GM19351 (cell line): Measurements from ENCODE around the gene IMPG1.
"Not testable (repeated sequence)": the region's sequence is repeated elsewhere in the genome, so short reads cannot be mapped to it uniquely, and the experiment has no call there.

ENCODE experiments used
- ATAC-seq: cut with Tn5 transposase; IDR thresholded peaks from one replicate; pipeline ENCODE4 v1.9.1; 2021; ENCODE audit warnings: mild to moderate bottlenecking, moderate library complexity; ENCODE audit not compliant: unreplicated experiment

The IMPG1 gene

DNA sequence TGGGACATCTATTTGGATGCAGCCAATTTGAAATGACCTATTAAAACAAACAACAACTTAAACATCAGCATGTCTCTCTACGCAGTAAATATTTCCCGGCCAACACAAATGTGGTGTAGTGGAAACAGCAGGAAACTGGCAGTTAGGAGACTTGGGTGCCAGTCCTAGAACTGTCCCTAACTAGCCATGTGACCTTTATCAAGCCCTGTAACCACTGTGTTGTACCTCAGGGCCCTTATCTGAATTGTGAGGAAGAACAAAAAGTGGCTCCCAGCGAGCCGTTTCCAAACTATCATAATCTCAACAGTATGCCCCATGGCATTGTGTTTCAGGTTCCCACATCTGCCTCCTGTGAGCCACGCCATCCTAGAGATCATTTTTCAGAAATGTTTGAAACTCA is 124.5 kb downstream of the IMPG1 start:
- no peak for ATAC-seq

DNA sequence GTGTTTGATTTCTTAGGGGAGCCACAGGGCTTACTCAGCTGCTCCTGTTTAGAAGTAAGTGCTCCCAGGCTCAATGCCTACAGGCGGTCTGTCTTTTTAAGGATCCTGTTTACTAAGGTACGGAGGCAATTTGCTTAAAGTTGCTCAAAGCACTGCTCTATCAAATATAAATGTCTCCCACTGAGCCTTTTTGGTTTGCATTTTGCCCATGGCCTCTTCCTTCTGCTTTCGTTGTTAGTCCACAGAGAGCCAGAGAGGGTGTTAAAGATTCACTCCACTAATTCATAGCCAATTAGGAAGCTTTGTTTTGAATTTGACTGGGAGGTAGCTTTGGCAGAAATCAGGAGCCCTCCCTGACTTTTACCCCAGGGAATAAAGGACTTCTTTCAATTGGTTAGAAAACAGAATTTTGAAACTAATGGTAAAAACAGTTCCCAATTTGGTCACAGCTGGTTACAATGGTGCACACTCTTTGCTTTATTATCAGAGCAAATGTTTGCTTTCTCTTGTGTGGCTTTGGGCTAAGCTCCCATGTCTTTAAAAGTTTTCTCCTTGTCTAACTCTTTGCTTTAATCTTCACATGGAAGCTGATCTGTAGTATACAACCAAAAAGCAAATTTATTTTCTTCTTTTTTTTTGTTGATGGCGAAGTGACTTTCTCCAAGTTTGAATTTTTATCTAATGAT is 126.2 kb downstream of the IMPG1 start:
- peak; percentile 57 for ATAC-seq

DNA sequence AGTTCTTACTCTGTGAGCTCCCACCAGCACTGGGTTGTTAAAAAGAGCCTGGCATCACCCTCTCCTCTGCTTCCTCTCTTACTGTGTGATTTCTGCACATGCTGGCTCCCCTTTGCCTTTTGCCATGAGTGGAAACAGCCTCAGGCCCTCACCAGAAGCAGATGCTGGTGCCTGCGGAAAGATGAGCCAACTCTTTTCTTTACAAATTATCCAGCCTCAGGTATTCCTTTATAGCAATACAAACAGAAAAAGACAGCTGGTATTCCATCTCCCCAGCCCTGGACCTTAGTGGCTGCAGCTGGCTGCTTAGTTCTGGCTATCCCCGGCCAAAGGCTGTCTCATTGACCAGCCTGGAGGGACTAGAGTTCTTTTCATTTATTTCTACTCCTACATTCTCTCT is 129.1 kb downstream of the IMPG1 start:
- no peak for ATAC-seq

DNA sequence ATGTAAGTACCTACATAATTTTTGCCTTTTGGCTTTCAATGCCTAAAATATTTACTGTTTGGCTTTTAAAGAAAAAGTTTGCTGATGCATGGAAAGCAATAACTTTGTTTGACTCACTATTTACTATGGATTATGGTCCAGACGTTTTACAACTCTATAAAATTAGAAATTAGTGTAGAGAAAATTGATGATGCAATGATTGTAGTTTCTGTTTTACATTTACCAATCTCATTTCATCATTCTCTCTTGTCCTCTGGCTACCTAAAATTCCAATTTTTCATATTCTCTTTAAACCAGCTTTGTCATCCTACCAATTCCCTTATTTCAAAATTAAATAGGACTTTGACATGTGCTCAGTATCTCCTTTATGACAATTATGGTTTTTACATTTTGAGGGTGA is 131.0 kb downstream of the IMPG1 start:
- no peak for ATAC-seq

DNA sequence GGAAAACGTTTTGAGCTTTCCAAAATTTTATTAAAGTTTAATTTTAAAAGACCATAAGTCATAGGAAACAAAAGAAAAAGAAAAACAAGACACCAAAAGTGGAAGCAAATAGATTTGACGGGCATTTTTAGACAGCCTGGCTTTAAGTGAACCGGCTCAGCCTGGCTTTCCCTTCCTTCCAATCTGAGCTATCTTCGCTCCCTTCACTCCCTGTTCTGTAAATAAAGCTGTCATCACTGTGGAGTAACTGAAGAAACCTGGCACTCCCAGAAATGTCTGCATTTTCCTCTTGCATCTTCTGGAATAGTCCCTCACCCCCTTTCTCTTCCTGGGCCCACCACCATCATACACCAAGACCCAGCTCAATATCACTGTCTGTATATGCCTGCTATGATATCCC is 131.9 kb downstream of the IMPG1 start:
- ATAC-seq: no peak

DNA sequence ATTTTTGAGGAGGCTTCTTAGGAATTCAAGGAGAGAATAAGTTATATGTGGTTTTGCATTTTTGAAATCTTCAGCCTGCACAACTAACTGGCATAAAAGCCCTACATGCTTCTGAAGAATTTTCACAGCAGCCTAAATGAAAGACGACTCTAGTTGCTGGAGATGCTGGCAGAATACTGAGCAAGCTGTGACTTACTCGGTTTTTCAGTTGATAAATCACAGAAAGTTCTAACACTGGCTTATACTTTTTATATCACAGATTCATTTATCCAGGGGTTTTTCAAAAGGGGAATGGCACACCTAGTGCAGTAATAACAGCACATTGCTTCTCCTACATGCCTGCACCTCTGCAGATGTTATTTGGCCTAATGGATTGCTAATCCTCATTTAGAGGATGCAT is 134.6 kb downstream of the IMPG1 start:
- ATAC-seq: no peak

DNA sequence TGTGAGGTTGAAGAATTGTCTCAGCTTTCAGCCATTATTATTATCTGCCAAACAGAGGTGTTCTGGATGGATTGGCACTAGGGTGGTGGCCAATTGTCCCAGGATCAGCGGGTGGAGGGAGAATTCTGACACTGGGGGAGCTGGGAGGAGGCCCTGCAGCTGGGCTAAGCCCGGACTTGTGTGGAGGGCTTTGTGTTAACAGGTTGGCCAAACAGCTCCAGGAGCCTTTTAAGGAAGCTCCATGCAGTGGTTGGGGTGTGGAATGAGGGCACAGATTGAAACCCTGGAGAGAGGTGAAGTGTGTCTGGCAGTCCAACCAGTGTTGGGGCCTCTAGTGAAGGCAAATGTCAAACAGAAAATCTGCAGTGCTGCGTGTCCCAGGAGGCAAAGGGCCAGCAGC is 135.8 kb downstream of the IMPG1 start:
- no peak for ATAC-seq

DNA sequence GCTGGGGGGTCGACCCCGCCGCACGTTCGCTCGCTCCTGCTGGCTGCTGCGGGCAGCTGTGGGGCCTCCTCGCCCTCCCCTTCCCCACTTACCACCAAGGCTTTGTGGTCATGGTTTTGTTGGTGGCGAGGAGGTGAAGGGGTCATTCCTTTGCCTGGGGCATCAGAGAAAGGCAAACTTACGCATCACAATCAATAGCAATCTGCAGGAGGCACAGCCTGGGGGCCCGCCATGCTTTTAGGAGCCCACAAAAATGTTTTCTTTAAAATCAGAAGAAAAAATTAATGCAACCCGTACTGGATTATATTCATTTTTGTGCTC is 137.0 kb downstream of the IMPG1 start:
- ATAC-seq: peak; percentile 6

DNA sequence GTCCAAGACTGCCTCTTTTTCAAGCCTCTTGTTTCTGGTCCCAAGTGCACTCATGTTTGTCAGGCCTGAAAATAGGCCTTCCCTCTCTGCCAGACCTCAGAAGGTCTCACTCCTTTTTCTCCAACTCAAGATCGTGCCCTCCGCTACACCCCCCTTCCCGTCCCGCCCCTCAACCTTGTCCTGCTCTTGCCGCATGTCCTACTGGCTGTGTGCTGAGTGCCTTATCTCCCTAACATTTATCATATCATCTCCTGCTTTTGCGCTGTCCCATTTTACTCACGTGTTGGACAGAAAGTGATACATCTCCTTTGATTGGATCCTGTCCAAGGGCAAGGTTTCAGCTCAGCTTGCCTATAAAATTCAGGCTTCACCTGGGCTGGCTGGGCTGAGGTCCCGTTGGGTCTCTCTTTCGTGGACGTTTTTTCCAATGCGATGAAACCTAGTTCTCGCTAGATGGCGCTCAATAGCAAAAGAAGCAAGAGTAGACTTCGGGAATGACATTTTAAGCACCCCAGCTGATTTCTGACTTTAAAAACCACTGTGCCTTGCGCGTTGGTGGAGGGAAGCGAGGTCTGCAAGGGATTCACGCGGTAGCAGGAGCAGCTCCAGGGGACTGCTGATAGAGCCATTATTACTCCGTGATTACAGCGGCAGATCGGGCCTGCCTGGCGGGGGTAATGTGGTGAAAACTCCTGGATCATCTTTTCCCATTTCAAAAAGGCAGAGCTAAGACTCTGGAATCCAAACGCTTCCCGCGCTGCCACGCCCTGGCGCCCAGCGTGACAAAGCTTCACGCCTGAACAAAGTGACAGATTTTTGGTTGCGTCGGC is 137.6 kb downstream of the IMPG1 start:
- ATAC-seq: peak; percentile 86

DNA sequence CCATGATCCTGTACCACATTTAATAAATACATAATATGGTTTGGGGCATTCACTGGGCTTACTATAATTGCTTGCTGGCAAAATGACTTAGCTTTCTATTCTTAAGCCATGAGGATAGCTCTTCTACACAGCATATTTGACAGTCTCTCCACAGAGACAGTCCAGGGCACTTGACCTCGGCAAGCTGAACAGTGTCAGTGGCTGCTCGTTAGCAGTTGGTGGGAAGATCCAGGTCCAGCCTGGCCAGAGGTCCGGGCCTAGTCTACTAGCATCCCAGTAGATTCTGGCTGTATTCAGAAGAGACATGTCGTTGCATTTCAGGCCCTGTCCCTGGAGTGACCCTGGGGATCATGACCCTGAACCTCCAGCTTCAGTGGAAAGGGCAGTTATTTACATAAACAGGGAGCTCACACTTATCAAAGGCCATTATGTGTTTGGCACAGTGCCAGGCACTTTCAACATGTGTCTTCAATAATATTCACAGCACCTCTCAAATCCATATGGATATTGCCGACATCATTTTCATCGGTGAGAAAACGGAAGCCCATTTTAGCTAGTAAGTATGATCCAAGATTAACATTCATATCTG is 139.0 kb downstream of the IMPG1 start:
- ATAC-seq: no peak

DNA sequence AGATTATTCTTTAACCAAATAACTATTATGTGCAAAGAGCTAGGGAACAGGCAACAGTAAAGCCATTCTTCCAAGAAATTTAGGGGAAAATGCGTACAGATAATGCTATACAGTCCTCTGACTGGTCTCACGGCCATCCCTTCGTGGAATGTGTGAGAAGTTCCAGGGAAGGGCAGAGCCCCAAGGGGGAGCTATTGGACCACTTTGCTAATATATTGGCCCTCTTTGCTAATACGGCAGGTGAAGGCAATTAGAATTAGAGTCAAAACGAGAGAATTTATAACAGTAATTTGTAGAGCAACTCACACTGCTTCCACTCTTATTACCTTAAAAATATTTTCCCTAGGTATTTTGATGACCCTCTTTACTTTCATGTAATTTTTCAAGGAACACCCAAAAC is 140.4 kb downstream of the IMPG1 start:
- ATAC-seq: no peak

DNA sequence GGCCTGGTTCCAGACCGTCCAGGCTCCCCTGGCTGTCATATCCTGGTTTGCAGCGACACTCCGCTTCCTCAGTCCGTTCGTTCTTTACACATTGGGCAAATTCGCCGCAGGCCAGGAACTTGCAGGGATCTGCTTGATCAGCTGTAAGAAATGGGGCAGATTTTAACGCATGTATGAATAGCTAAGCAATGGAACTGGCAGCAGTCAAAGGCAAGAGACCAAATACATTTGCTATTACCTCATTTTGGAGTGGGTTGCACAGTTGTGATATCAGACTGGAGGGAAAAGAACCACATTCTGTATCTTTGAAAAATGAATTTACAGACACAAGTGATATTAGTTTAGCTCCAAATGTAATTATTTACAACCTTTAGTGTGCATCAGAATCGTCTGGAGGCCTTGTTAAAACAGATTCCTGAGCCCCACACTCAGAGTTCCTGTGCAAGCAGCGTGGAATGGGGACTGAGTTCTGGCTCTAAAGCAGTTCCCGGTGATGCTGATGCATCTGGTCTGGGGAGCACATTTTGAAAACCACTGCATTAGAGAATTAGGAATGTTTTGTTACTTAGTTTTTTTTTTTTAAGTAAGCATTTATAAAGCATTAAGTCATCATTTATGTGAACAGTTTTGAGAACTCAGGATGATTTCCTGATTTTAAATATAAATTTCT is 141.3 kb downstream of the IMPG1 start:
- no peak for ATAC-seq

DNA sequence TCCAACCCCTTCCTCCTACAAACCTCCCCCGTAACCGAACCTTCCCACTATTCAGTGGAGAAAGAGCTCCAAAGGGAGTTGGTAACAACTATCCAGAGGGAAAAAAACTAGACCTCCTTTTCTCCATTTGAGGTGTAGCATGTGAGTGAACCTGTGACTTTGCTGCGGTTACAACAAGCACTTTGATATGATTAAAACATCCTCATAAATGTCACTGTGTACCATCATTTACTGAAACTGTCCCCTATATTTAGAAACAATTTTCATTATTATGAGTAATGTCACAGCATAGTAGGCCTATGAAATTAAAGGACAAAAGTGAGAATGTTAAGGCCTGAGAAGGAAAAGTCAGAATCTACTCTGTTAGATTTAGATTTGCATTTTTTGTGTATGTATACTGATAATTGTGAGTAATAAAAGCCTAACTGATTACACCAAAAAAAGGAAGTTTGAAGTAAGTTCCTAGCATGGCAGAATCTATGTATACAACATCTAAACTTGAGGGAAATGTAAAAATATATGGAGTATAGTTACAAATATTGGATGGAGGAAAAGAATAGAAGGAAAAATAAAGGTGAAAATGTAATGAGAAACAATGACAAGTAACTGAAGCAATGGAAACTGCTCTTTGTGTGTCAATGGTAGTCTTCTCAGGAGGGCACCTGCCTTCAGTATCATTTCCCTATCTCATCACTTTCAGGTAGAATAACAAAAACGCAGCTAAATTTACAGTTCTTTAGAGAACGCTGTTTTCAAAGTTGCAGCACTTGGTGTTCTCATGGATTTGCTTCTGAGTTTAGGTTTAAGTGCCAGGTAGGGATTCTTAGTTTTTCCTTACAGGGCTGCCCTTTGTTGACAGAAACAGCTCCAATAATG is 145.9 kb downstream of the IMPG1 start:
- ATAC-seq: peak; percentile 75

DNA sequence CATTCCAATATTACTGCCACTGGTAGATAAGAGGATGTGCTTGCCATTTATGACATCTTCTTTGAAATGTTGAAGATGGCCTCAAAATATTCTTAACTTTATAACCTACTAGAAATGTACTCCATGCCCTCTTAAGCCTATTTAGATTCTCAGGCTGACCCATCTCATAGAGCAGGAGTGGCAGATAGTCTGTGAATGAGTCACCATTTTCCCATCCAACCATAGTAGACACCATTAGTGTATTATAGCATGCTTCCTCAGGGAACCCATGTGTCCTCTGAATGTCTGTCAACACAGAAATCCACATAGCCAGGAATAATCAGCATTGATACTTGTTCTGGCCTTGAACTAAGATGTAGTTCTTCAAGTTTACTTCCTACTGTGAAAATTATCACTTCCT is 150.2 kb downstream of the IMPG1 start:
- no peak for ATAC-seq

DNA sequence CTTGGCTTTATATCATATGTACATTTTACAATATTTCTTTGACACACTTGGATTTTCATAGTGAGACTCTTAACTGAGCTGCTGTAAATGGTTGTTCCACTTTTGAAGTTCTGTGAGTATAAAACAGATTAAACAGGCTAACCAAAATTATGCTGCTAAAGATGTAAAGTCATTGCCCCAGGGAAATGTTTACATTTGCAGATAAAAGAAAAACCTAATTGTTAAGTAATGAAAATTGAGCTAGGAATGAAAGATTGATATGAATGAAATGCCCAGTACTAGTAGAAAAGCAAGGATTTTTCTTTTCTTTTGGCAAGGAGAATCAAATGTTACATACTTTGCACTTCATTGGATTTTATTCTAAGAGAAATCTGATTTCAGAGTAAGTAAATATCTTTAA is 159.4 kb downstream of the IMPG1 start:
- no peak for ATAC-seq

DNA sequence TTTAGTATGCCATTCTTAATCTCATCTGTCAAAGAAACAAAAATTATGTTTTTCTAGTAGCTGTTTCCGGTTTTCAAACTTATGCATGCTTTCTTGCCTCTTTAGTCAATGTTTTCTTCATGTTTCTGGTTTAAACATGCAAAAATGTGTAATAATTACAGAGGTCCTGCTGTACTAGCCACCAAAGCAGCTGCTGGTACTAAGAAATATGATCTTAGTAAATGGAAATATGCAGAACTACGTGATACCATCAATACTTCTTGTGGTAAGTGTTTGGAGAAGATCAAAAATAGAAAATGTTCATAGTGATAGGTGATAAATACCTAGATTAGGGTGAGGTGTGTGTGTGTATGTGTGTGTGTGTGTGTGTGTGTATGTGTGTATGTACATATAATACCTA is 165.0 kb downstream of the IMPG1 start:
- no peak for ATAC-seq

DNA sequence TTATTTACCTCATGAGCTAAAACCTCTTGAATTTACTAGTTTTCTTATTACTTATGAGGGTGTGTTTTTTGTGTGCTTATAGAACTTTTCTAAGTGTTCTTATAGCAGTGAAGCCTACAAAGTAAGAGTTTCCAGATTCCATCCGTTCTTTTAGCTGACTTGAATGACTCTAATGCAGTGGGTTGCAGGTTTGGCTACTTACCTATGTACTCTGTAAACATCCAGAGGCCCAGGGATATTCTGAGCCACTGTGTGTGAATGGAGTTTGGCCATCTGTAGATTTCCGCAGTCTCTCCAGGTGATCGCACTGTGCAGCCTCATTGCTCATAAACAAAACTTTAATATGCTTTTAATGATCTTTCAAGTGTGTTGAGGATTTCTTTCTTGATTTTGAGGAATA is 165.6 kb downstream of the IMPG1 start:
- ATAC-seq: no peak

DNA sequence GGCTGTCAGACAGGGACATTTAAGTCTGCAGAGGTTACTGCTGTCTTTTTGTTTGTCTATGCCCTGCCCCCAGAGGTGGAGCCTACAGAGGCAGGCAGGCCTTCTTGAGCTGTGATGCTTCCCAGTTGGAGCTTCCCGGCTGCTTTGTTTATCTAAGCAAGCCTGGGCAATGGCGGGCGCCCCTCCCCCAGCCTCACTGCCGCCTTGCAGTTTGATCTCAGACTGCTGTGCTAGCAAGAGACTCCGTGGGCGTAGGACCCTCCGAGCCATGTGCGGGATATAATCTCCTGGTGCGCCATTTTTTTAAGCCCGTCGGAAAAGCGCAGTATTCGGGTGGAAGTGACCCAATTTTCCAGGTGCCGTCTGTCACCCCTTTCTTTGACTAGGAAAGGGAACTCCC is 167.3 kb downstream of the IMPG1 start:
- not testable (repeated sequence) for ATAC-seq

DNA sequence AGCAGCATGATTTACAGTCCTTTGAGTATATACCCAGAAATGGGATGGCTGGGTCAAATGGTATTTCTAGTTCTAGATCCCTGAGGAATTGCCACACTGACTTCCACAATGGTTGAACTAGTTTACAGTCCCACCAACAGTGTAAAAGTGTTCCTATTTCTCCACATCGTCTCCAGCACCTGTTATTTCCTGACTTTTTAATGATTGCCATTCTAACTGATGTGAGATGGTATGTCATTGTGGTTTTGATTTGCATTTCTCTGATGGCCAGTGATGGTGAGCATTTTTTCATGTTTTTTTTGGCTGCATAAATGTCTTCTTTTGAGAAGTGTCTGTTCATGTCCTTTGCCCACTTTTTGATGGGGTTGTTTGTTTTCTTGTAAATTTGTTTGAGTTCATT is 172.2 kb downstream of the IMPG1 start:
- ATAC-seq: not testable (repeated sequence)

DNA sequence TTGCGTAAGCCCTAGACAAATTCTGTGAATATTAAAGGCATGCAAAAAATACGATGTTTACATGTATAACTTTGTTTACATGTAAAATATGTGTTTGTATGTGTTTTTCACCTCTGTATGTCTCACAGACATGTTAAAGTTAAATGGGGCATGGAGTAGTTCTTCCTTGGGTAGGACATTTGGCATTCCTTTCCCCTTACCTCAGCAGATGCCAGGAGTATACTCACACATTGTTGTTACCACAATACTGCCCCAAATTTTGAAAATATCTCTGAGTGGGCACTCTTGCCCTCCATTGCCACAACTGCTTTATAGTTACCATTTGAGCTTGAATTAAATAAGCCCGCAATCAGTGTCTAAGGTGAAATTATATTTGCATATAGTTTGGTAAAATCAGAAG is 175.9 kb downstream of the IMPG1 start:
- no peak for ATAC-seq

DNA sequence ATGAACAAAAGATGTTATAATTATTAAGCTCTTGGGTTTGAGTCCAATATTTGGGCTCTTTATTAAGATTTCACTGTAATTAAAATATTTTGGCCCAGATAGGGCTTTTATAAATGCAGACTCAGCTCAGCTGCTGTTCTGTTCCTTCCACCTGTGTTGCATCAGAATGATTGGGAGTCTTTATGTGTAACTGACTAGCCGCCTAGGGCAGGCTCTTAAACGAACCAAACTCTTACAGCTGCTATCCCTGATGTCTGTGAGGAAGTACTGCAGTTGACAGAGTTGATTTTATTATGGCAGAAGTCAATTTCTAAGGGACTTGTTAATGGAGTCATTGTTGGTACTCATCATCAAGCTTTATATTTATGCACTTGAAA is 178.7 kb downstream of the IMPG1 start:
- peak; percentile 15 for ATAC-seq
